ENCODE measurements around the gene GORASP2.

- TF ChIP-seq CTCF (IDR thresholded peaks at IDR 0.05) (no peak), POLR2A (IDR thresholded peaks at IDR 0.05) (no peak)
These were observed 1.3 kb downstream of the GORASP2 start for GRCh38 chr2:170930131-170930990.

Data from transverse colon (tissue), 3 donors.